Measurements from ENCODE around the gene LSM4.

DNA sequence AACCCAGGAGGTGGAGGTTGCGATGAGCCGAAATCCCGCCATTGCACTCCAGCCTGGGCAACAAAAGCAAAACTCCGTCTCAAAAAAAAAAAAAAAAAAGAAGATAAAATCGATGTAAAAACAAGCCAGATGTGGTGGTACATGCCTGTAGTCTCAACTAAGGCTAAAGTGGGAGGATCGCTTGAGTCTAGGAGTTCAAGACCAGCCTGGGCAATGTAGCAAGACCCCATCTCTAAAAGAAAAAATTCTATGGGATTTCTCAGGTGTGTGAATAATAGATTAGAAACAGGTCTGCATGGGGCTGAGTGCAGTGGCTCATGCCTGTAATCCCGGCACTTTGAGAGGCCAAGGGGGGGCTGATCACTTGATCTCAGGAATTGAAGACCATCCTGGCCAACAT lies 28.7 kb upstream of the LSM4 start:
- TF ChIP-seq, protein P1, sequence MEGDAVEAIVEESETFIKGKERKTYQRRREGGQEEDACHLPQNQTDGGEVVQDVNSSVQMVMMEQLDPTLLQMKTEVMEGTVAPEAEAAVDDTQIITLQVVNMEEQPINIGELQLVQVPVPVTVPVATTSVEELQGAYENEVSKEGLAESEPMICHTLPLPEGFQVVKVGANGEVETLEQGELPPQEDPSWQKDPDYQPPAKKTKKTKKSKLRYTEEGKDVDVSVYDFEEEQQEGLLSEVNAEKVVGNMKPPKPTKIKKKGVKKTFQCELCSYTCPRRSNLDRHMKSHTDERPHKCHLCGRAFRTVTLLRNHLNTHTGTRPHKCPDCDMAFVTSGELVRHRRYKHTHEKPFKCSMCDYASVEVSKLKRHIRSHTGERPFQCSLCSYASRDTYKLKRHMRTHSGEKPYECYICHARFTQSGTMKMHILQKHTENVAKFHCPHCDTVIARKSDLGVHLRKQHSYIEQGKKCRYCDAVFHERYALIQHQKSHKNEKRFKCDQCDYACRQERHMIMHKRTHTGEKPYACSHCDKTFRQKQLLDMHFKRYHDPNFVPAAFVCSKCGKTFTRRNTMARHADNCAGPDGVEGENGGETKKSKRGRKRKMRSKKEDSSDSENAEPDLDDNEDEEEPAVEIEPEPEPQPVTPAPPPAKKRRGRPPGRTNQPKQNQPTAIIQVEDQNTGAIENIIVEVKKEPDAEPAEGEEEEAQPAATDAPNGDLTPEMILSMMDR (IDR thresholded peaks at IDR 0.05; ENCODE audit: extremely low read depth in 1 of 2, insufficient read depth in 1 of 2, low read depth in 1 of 2, low read length in 2 of 2): no peak
- TF ChIP-seq MYC (IDR thresholded peaks at IDR 0.05; ENCODE audit: low read depth, low read length): no peak
- TF ChIP-seq POLR2A (IDR thresholded peaks at IDR 0.05; ENCODE audit: low read depth, low read length): no peak
- no peak for TF ChIP-seq POLR2AphosphoS5 (IDR thresholded peaks at IDR 0.05; ENCODE audit: insufficient read depth, low read depth, low read length)
- no peak for TF ChIP-seq EZH2 (IDR thresholded peaks at IDR 0.05; ENCODE audit: borderline replicate concordance, low read depth, low read length, severe bottlenecking)
- no peak for TF ChIP-seq FOS (IDR thresholded peaks at IDR 0.05; ENCODE audit: borderline replicate concordance, insufficient read depth, low read length)
